Thyroid gland (tissue), 4 donors: Measurements from ENCODE around the gene HEXD. TPM values are rescaled to one million over a fixed set of nuclear protein-coding genes. Genes with fewer than 3 reads are reported as not detected.

Experiments
- DNase-seq, 2 donors: peaks; one replicate each; pipeline ENCODE4 v3.0.0-alpha.2; 2019
- H3K27ac ChIP-seq, 3 donors: fragments of 200-600 bp; sonication (generic); 1 replicate in 2 of 3; 2 replicates in 1 of 3; pipeline ENCODE4 v1.5.1; 2016 to 2019; ENCODE audit warnings: mild to moderate bottlenecking in 1 of 3, moderate library complexity in 1 of 3
- H3K27me3 ChIP-seq: fragments of 200-600 bp; sonication (generic); one replicate; pipeline ENCODE4 v1.5.1; 2019
- H3K36me3 ChIP-seq, 2 donors: fragments of 200-600 bp; sonication (generic); one replicate each; pipeline ENCODE4 v1.5.1; 2016 to 2019
- H3K4me1 ChIP-seq, 2 donors: fragments of 200-600 bp; sonication (generic); one replicate each; pipeline ENCODE4 v1.5.1; 2017 to 2019
- H3K4me3 ChIP-seq, 3 donors: fragments of 200-600 bp; sonication (generic); replicated peaks in 1 of 3; 1 replicate in 2 of 3; 2 replicates in 1 of 3; pipeline ENCODE4 v1.5.1; 2016; ENCODE audit warnings: mild to moderate bottlenecking in 1 of 3
- H3K9me3 ChIP-seq: fragments of 200-600 bp; sonication (generic); one replicate; pipeline ENCODE4 v1.5.1; 2017
- CTCF ChIP-seq, 6 experiments: fragments of 200-600 bp in 3 of 6; fragments of 450-650 bp in 3 of 6; sonication (generic) in 3 of 6; IDR thresholded peaks; one replicate each; pipeline ENCODE4 v1.5.1; 2016 to 2019; ENCODE audit warnings: antibody characterized with exemption in 6 of 6, mild to moderate bottlenecking in 2 of 6, inconsistent platforms in 1 of 6, moderate library complexity in 1 of 6
- POLR2A ChIP-seq, 2 donors: fragments of 450-650 bp; IDR thresholded peaks; one replicate each; pipeline ENCODE4 v1.6.1; 2017; ENCODE audit warnings: antibody characterized with exemption in 2 of 2, mild to moderate bottlenecking in 2 of 2, moderate library complexity in 1 of 2
- WGBS, 2 donors: methylation state at CpG; one replicate each; pipeline ENCODE4 v1.1.5; 2017; 5-methylcytosine and 5-hydroxymethylcytosine counted together
- intact Hi-C: fragments of 100-400 bp; cut with DNase I; formaldehyde crosslinking; loops from one replicate; pipeline ENCODE4 v1.15.1; 2023
- total RNA-seq, 4 donors: library from RNA; depleted of rRNA; stranded (reverse); fragments of >200 nt; gene quantifications; one replicate each; pipeline ENCODE4 v1.2.3, GENCODE V29; 2016

The HEXD gene
- total RNA-seq, 4 donors from 2014 or later, result 33.2 to 72.7 (median 40.9) TPM

GRCh38 chr17:82433560-82434215, 15.5 kb downstream of the HEXD start:
- intact Hi-C loops, result no loop called here
- TF ChIP-seq CTCF (IDR thresholded peaks at IDR 0.05) (no peak), POLR2A (IDR thresholded peaks at IDR 0.05) (no peak)
- DNase-seq, result no peak
- H3K4me3 ChIP-seq, result no peak overlapping the region
- H3K27ac ChIP-seq, result no peak overlapping the region
- no peaks in the 10 kb centered on the region for H3K27me3 ChIP-seq
- peaks cover 0 to 20% of the 10 kb centered on the region in 2 donors for H3K4me1 ChIP-seq
- no peaks in the 10 kb centered on the region for H3K36me3 ChIP-seq
- no peaks in the 10 kb centered on the region for H3K9me3 ChIP-seq
- 91 to 96% methylated on average over 13 to 31 of the region's 32 CpGs for WGBS, 2 donors

- DNase-seq, result no peak
- H3K36me3 ChIP-seq, result no peaks in the 10 kb centered on the region
- WGBS, 2 donors, result 65 to 75% methylated on average over 3 of the region's 3 CpGs
- H3K4me3 ChIP-seq, result no peak overlapping the region
- intact Hi-C loops, result no loop called here
- TF ChIP-seq CTCF (IDR thresholded peaks at IDR 0.05) (no peak), POLR2A (IDR thresholded peaks at IDR 0.05) (no peak)
- no peaks in the 10 kb centered on the region for H3K27me3 ChIP-seq
- no peaks in the 10 kb centered on the region for H3K9me3 ChIP-seq
- H3K27ac ChIP-seq, result no peak overlapping the region
- H3K4me1 ChIP-seq, result peaks cover 0 to 20% of the 10 kb centered on the region in 2 donors
These were observed 16.0 kb downstream of the HEXD start for GRCh38 chr17:82434216-82434565.

GRCh38 chr17:82435103-82435502, 17.0 kb downstream of the HEXD start:
- WGBS, 2 donors, result 91 to 94% methylated on average over 6 to 12 of the region's 12 CpGs
- H3K27ac ChIP-seq, result no peak overlapping the region
- H3K4me3 ChIP-seq, result no peak overlapping the region
- H3K9me3 ChIP-seq, result no peaks in the 10 kb centered on the region
- H3K4me1 ChIP-seq, result peaks cover 0 to 20% of the 10 kb centered on the region in 2 donors
- no peaks in the 10 kb centered on the region for H3K27me3 ChIP-seq
- intact Hi-C loops, result no loop called here
- no peak for TF ChIP-seq POLR2A (IDR thresholded peaks at IDR 0.05)
- TF ChIP-seq CTCF (IDR thresholded peaks at IDR 0.05), result no peak
- H3K36me3 ChIP-seq, result no peaks in the 10 kb centered on the region
- no peak for DNase-seq

GRCh38 chr17:82435601-82436583, 17.7 kb downstream of the HEXD start:
- TF ChIP-seq CTCF (IDR thresholded peaks at IDR 0.05) (no peak), POLR2A (IDR thresholded peaks at IDR 0.05) (no peak)
- no peaks in the 10 kb centered on the region for H3K27me3 ChIP-seq
- WGBS, 2 donors, result 81 to 89% methylated on average over 21 to 24 of the region's 43 CpGs
- peaks cover 0 to 20% of the 10 kb centered on the region in 2 donors for H3K4me1 ChIP-seq
- H3K9me3 ChIP-seq, result no peaks in the 10 kb centered on the region
- no peaks in the 10 kb centered on the region for H3K36me3 ChIP-seq
- peak overlapping the region in 1 of 3 donors; percentile 49 for H3K27ac ChIP-seq
- intact Hi-C loops, result no loop called here
- peak; percentile 91 to 93 for DNase-seq
- H3K4me3 ChIP-seq, result no peak overlapping the region
